Suprapubic skin (tissue), 4 donors: ENCODE data around the gene ADAM33. TPM values are rescaled to one million over a fixed set of nuclear protein-coding genes. Genes with fewer than 3 reads are reported as not detected.

ENCODE experiments used
- DNase-seq, 2 donors: peaks; one replicate each; pipeline ENCODE4 v3.0.0-alpha.2; 2019; ENCODE audit warnings: low spot score in 2 of 2
- H3K27ac ChIP-seq: fragments of 200-600 bp; sonication (generic); one replicate; pipeline ENCODE4 v1.5.1; 2019
- H3K27me3 ChIP-seq: fragments of 200-600 bp; sonication (generic); one replicate; pipeline ENCODE4 v1.5.1; 2019
- H3K36me3 ChIP-seq: fragments of 200-600 bp; sonication (generic); one replicate; pipeline ENCODE4 v1.5.1; 2019
- H3K4me1 ChIP-seq: fragments of 200-600 bp; sonication (generic); one replicate; pipeline ENCODE4 v1.5.1; 2019
- H3K4me3 ChIP-seq: fragments of 200-600 bp; sonication (generic); one replicate; pipeline ENCODE4 v1.5.1; 2019; ENCODE audit warnings: mild to moderate bottlenecking
- H3K9me3 ChIP-seq: fragments of 200-600 bp; sonication (generic); one replicate; pipeline ENCODE4 v1.5.1; 2019
- CTCF ChIP-seq, 2 donors: fragments of 200-600 bp in 1 of 2; fragments of 450-650 bp in 1 of 2; sonication (generic) in 1 of 2; IDR thresholded peaks; one replicate each; pipeline ENCODE4 v1.5.1; 2016 to 2019; ENCODE audit warnings: antibody characterized with exemption in 2 of 2, mild to moderate bottlenecking in 1 of 2, moderate library complexity in 1 of 2
- EP300 ChIP-seq: sonication (generic); formaldehyde crosslinking; IDR thresholded peaks from one replicate; pipeline ENCODE4 v1.6.1; 2017; ENCODE audit warnings: antibody characterized with exemption
- POLR2A ChIP-seq, 2 donors: fragments of 450-650 bp; IDR thresholded peaks; one replicate each; pipeline ENCODE4 v1.6.1; 2017; ENCODE audit warnings: antibody characterized with exemption in 2 of 2, mild to moderate bottlenecking in 2 of 2, moderate library complexity in 2 of 2
- POLR2AphosphoS5 ChIP-seq, 3 donors: sonication (generic); formaldehyde crosslinking; IDR thresholded peaks; one replicate each; pipeline ENCODE4 v1.6.1; 2017; ENCODE audit warnings: antibody characterized with exemption in 3 of 3
- WGBS: methylation state at CpG from one replicate; pipeline ENCODE4 v1.1.5; 2018; 5-methylcytosine and 5-hydroxymethylcytosine counted together
- total RNA-seq, 4 donors: library from RNA; depleted of rRNA; stranded (reverse); fragments of >200 nt; gene quantifications; one replicate each; pipeline ENCODE4 v1.1.0, GENCODE V29; 2016

The ADAM33 gene
- total RNA-seq, 4 donors from 2014 or later = 6.3 to 24.3 (median 13.4) TPM

- WGBS = 89% methylated on average over 2 of the region's 2 CpGs
- TF ChIP-seq POLR2A (IDR thresholded peaks at IDR 0.05) (no peak), CTCF (IDR thresholded peaks at IDR 0.05) (no peak), POLR2AphosphoS5 (IDR thresholded peaks at IDR 0.05) (no peak), EP300 (no peak)
- peaks cover 40% of the 10 kb centered on the region for H3K36me3 ChIP-seq
Observed at GRCh38 chr20:3627476-3627875, 54.3 kb downstream of the ADAM33 start.

GRCh38 chr20:3622406-3622805, 59.4 kb downstream of the ADAM33 start:
- WGBS = 90% methylated on average over 4 of the region's 4 CpGs

More at GRCh38 chr20:3627476-3627875, 54.3 kb downstream of the ADAM33 start:
- H3K4me3 ChIP-seq = no peak overlapping the region
- no peaks in the 10 kb centered on the region for H3K4me1 ChIP-seq
- no peaks in the 10 kb centered on the region for H3K9me3 ChIP-seq
- no peak for DNase-seq
- H3K27me3 ChIP-seq = no peaks in the 10 kb centered on the region
- H3K27ac ChIP-seq = no peak overlapping the region

GRCh38 chr20:3621111-3621510, 60.7 kb downstream of the ADAM33 start:
- Histone ChIP-seq H3K4me3 (no peak overlapping the region), H3K9me3 (no peaks in the 10 kb centered on the region), H3K4me1 (no peaks in the 10 kb centered on the region), H3K36me3 (peaks cover 22% of the 10 kb centered on the region), H3K27me3 (no peaks in the 10 kb centered on the region), H3K27ac (no peak overlapping the region)
- no peak for DNase-seq
- WGBS = 96% methylated on average over 8 of the region's 8 CpGs
- TF ChIP-seq EP300 (no peak), POLR2AphosphoS5 (IDR thresholded peaks at IDR 0.05) (no peak), POLR2A (IDR thresholded peaks at IDR 0.05) (no peak), CTCF (IDR thresholded peaks at IDR 0.05) (no peak)

More at GRCh38 chr20:3622406-3622805, 59.4 kb downstream of the ADAM33 start:
- Histone ChIP-seq H3K27ac (no peak overlapping the region), H3K4me1 (no peaks in the 10 kb centered on the region), H3K27me3 (no peaks in the 10 kb centered on the region), H3K9me3 (no peaks in the 10 kb centered on the region), H3K4me3 (no peak overlapping the region), H3K36me3 (peaks cover 23% of the 10 kb centered on the region)
- DNase-seq = no peak
- TF ChIP-seq EP300 = no peak
- TF ChIP-seq POLR2A (IDR thresholded peaks at IDR 0.05) = no peak
- TF ChIP-seq CTCF (IDR thresholded peaks at IDR 0.05) = no peak
- TF ChIP-seq POLR2AphosphoS5 (IDR thresholded peaks at IDR 0.05) = no peak

Other genes with a start within 250 kb of the ADAM33 start
- 10 to 100 TPM; 23.3 to 39.1 (median 28.3) TPM for gene ATRN, start 211.0 kb downstream of the ADAM33 start, total RNA-seq
- not detected for gene GFRA4, start 18.6 kb downstream of the ADAM33 start, total RNA-seq
- 1 to 10 TPM in 2 of 4 donors, under 1 TPM in 2; 0.60 to 3.5 (median 1.1) TPM for gene SIGLEC1, start 30.6 kb upstream of the ADAM33 start, total RNA-seq
- gene HSPA12B, start 50.7 kb upstream of the ADAM33 start, total RNA-seq = 1 to 10 TPM; 1.9 to 8.7 (median 4.4) TPM
- gene ADISSP, start 85.7 kb upstream of the ADAM33 start, total RNA-seq = 10 to 100 TPM in 3 of 4 donors, 1 to 10 TPM in 1; 8.4 to 20.3 (median 18.9) TPM
- not detected for gene SPEF1, start 99.4 kb upstream of the ADAM33 start, total RNA-seq
- gene CENPB, start 104.7 kb upstream of the ADAM33 start, total RNA-seq = 10 to 100 TPM; 57.0 to 81.4 (median 66.4) TPM
- gene CDC25B, start 114.3 kb upstream of the ADAM33 start, total RNA-seq = 10 to 100 TPM; 12.7 to 34.4 (median 23.3) TPM
- 10 to 100 TPM in 3 of 4 donors, 1 to 10 TPM in 1; 7.7 to 18.3 (median 14.3) TPM for gene AP5S1, start 138.5 kb upstream of the ADAM33 start, total RNA-seq
- gene MAVS, start 164.8 kb upstream of the ADAM33 start, total RNA-seq = 10 to 100 TPM; 29.1 to 50.0 (median 39.1) TPM
- 10 to 100 TPM; 26.6 to 40.9 (median 27.4) TPM for gene PANK2, start 207.4 kb upstream of the ADAM33 start, total RNA-seq